ENCODE results near the gene GPN1. TPM values are rescaled to one million over a fixed set of nuclear protein-coding genes. Genes with fewer than 3 reads are reported as not detected.
"Not testable (repeated sequence)": the region's sequence is repeated elsewhere in the genome, so short reads cannot be mapped to it uniquely, and the experiment has no call there.

Gene GPN1
- total and polyA plus RNA-seq, 8 donors: 10.1 to 68.7 (median 29.9) TPM

DNA sequence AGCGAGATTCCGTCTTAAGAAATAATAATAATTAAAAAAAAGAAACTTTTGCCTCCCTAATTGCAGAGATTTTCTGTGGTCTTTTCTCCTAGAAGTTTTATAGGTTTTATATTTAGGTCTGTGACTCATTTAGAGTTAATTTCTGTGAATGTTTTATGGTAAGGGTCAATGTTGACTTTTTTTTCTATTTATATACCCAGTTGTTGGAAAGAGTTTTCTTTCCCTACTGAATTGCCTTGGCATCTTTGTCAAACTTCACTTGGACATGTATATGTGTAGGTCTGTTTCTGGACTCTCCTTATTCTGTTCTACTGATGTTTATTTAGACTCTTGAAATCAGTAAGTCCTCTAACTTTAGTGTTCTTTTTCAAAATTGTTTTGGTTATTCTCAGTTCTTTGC is 40.5 kb upstream of the GPN1 start:
- 96 to 100% (median 96%) methylated on average over 2 of the region's 2 CpGs for WGBS, 5 donors

GRCh38 chr2:27591745-27592144 is 37.1 kb upstream of the GPN1 start:
- intact Hi-C loops (cut with DNase I; ENCODE audit: low total_unique reads): no loop called here
- no peak overlapping the region for H3K27ac ChIP-seq
- H3K36me3 ChIP-seq: peaks cover 4 to 20% (median 8%) of the 10 kb centered on the region in 4 donors
- 86 to 89% (median 88%) methylated on average over 3 of the region's 3 CpGs for WGBS, 5 donors
- H3K27me3 ChIP-seq: no peaks in the 10 kb centered on the region
- TF ChIP-seq POLR2A (IDR thresholded peaks at IDR 0.05) (no peak), EP300 (IDR thresholded peaks at IDR 0.05) (no peak), POLR2AphosphoS5 (IDR thresholded peaks at IDR 0.05) (no peak), CTCF (IDR thresholded peaks at IDR 0.05) (no peak)
- no peak for DNase-seq
- no peak overlapping the region for H3K4me3 ChIP-seq
- H3K4me1 ChIP-seq: peaks cover under 1 to 21% (median 10%) of the 10 kb centered on the region in 4 donors
- H3K9me3 ChIP-seq: peaks cover 7 to 35% (median 21%) of the 10 kb centered on the region in 4 donors

More for the DNA sequence above, 40.5 kb upstream of the GPN1 start:
- Histone ChIP-seq H3K27ac (no peak overlapping the region), H3K27me3 (no peaks in the 10 kb centered on the region), H3K4me3 (no peak overlapping the region), H3K36me3 (no peaks in the 10 kb centered on the region), H3K9me3 (peaks cover 7 to 18% (median 10%) of the 10 kb centered on the region in 4 donors), H3K4me1 (peaks cover 16 to 46% (median 30%) of the 10 kb centered on the region in 4 donors)
- intact Hi-C loops (cut with DNase I; ENCODE audit: low total_unique reads): no loop called here
- TF ChIP-seq POLR2AphosphoS5 (IDR thresholded peaks at IDR 0.05): no peak
- no peak for TF ChIP-seq EP300 (IDR thresholded peaks at IDR 0.05)
- no peak for TF ChIP-seq CTCF (IDR thresholded peaks at IDR 0.05)
- no peak for TF ChIP-seq POLR2A (IDR thresholded peaks at IDR 0.05)
- DNase-seq: no peak

DNA sequence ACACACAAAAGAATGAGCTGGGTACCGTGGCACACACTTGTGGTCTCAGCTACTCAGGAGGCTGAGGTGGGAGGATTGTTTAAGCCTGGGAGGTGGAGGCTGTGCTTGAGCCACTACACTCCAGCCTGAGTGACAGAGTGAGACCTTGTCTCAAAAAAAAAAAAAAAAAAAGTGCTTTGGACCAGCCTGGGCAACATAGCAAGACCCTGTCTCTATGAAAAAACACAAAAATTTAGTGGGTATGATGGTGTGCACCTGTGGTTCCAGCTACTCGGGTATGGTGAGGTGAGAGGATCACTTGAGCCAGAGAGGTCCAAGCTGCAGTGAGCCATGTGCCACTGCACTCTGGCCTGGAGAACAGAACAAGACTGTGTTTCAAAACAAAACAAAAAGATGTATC is 35.6 kb upstream of the GPN1 start:
- WGBS, 5 donors: 95 to 100% (median 97%) methylated on average over 2 of the region's 2 CpGs
- H3K4me3 ChIP-seq: no peak overlapping the region
- no peak for DNase-seq
- peaks cover 5 to 16% (median 7%) of the 10 kb centered on the region in 4 donors for H3K4me1 ChIP-seq
- no peak overlapping the region for H3K27ac ChIP-seq
- intact Hi-C loops (cut with DNase I; ENCODE audit: low total_unique reads): no loop called here
- no peak for TF ChIP-seq CTCF (IDR thresholded peaks at IDR 0.05)
- no peaks in the 10 kb centered on the region for H3K27me3 ChIP-seq
- peaks cover 7 to 35% (median 21%) of the 10 kb centered on the region in 4 donors for H3K9me3 ChIP-seq
- peaks cover 4 to 24% (median 8%) of the 10 kb centered on the region in 4 donors for H3K36me3 ChIP-seq

DNA sequence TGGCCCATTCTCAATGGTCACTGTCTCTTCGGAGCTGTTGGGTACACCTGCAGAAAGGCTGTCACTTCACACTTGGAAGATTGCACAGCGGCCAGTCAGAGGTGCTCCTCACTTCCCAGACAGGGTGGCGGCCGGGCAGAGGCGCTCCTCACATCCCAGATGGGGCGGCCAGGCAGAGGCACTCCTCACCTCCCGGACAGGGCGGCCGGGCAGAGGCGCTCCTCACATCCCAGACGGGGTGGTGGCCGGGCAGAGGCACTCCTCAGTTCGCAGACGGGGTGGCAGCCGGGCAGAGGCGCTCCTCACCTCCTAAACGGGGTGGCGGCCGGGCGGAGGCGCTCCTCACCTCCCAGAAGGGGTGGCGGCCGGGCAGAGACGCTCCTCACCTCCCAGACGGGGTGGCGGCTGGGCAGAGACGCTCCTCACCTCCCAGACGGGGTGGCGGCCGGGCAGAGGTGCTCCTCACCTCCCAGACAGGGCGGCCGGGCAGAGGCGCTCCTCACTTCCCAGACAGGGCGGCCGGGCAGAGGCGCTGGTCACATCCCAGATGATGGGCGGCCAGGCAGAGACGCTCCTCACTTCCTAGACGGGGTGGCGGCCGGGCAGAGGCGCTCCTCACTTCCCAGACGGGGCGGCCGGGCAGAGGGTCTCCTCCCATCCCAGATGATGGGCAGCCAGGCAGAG is 34.7 kb upstream of the GPN1 start:
- intact Hi-C loops (cut with DNase I; ENCODE audit: low total_unique reads); DNase-seq; H3K27me3 ChIP-seq; H3K27ac ChIP-seq; H3K4me3 ChIP-seq: not testable (repeated sequence)
- Histone ChIP-seq H3K4me1 (peaks cover 5 to 20% (median 7%) of the 10 kb centered on the region in 4 donors), H3K36me3 (peaks cover 4 to 33% (median 16%) of the 10 kb centered on the region in 4 donors), H3K9me3 (peaks cover 7 to 35% (median 20%) of the 10 kb centered on the region in 4 donors)
- WGBS, 5 donors: 96 to 99% (median 97%) methylated on average over 32 to 45 of the region's 45 CpGs

DNA sequence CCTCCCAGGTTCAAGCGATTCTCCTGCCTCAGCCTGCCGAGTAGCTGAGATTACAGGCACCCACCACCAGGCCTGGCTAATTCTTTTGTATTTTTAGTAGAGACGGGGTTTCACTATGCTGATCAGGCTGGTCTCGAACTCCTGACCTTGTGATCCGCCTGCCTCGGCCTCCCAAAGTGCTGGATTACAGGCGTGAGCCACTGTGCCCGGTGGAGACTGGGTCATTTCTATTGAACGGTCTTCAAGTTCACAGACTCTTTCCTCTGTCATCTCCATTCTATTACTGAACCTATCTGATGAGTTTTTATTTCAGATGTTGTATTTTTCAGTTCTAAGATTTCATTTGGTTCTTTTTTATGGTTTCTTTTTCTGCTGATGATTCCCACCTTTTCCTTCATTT is 33.4 kb upstream of the GPN1 start:
- Histone ChIP-seq H3K4me1 (peaks cover 5 to 20% (median 7%) of the 10 kb centered on the region in 4 donors), H3K36me3 (peaks cover 15 to 46% (median 28%) of the 10 kb centered on the region in 4 donors), H3K9me3 (peaks cover 6 to 31% (median 18%) of the 10 kb centered on the region in 4 donors)
- DNase-seq; H3K4me3 ChIP-seq; H3K27me3 ChIP-seq; intact Hi-C loops (cut with DNase I; ENCODE audit: low total_unique reads); H3K27ac ChIP-seq: not testable (repeated sequence)
- WGBS, 5 donors: 98 to 99% (median 98%) methylated on average over 9 of the region's 9 CpGs

Data from stomach (tissue), 9 donors.